Measurements from ENCODE around the gene ANTKMT.
"Not testable (repeated sequence)": the region's sequence is repeated elsewhere in the genome, so short reads cannot be mapped to it uniquely, and the experiment has no call there.

ANTKMT gene

GRCh38 chr16:728890-729744 is 8.2 kb downstream of the ANTKMT start:
- DNase-seq = no peak

- DNase-seq = no peak
Observed at GRCh38 chr16:729768-730665, 9.1 kb downstream of the ANTKMT start.

GRCh38 chr16:730666-731509 is 9.9 kb downstream of the ANTKMT start:
- DNase-seq = no peak

GRCh38 chr16:732332-732731 is 11.4 kb downstream of the ANTKMT start:
- no peak for DNase-seq

- no peak for DNase-seq
Observed at GRCh38 chr16:732936-733335, 12.0 kb downstream of the ANTKMT start.

GRCh38 chr16:733382-734207 is 12.6 kb downstream of the ANTKMT start:
- DNase-seq = no peak

- DNase-seq = no peak
Observed at GRCh38 chr16:734208-734980, 13.4 kb downstream of the ANTKMT start.

- DNase-seq = no peak
Observed at GRCh38 chr16:734981-735881, 14.3 kb downstream of the ANTKMT start.

- no peak for DNase-seq
Observed at GRCh38 chr16:735982-736453, 15.1 kb downstream of the ANTKMT start.

GRCh38 chr16:736936-737481 is 16.1 kb downstream of the ANTKMT start:
- DNase-seq = no peak

GRCh38 chr16:739560-740458 is 18.9 kb downstream of the ANTKMT start:
- DNase-seq = no peak

GRCh38 chr16:740459-740763 is 19.5 kb downstream of the ANTKMT start:
- no peak for DNase-seq

- DNase-seq = peak; percentile 49 to 92
Observed at GRCh38 chr16:740764-741505, 20.0 kb downstream of the ANTKMT start, which contains the start of gene CIAO3. TSS of gene CIAO3 (minus strand) at chr16:740997. CDS start at chr16:740985, 12 bp downstream.

GRCh38 chr16:741986-742629 is 21.2 kb downstream of the ANTKMT start:
- no peak for DNase-seq

- not testable (repeated sequence) for DNase-seq
Observed at GRCh38 chr16:742894-743293, 21.9 kb downstream of the ANTKMT start.

GRCh38 chr16:743794-744500 is 23.0 kb downstream of the ANTKMT start:
- no peak for DNase-seq

- no peak for DNase-seq
Observed at GRCh38 chr16:745739-746138, 24.8 kb downstream of the ANTKMT start.
